GM15510 (cell line): ENCODE measurements around the gene NINL.

ENCODE experiments used
- POLR2A ChIP-seq: IDR thresholded peaks from 3 replicates; pipeline ENCODE4 v1.6.1; 2011; ENCODE audit warnings: borderline replicate concordance; ENCODE audit not compliant: insufficient read length; ENCODE audit errors: extremely low read depth

The NINL gene

DNA sequence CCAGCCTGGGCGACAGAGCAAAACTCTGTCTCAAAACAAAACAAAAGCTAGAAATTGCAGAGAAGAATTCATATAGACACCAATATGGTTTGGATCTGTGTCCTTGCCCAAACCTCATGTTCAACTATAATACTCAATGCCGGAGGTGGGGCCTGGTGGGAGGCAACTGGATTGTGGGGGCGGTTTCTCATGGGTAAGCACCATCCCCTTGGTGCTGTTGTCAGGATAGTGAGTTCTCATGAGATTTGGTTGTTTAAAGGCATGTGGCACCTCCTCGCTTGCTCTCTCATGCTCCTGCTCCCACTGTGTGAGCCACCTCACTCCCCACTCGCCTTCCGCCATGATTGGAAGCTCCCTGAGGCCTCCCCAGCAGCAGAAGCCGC, 15.2 kb downstream of the NINL start:
- TF ChIP-seq POLR2A = no peak

DNA sequence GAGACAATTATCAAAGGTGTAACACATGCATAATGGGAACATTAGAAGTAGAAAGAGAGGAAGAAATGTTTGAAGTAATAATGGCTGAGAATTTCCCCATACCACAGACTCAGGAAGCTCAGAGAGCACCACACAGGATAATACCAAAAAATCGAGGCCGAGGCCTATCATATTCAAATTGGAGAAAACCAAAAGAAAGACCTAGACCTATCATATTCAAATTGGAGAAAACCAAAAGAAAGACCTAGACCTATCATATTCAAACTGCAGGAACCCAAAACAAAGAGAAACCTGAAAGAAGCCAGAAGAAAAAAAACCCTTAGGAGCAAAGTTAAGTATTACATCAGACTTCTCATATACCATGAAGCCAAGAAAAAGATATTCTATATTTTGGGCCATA, 18.0 kb downstream of the NINL start:
- no peak for TF ChIP-seq POLR2A

DNA sequence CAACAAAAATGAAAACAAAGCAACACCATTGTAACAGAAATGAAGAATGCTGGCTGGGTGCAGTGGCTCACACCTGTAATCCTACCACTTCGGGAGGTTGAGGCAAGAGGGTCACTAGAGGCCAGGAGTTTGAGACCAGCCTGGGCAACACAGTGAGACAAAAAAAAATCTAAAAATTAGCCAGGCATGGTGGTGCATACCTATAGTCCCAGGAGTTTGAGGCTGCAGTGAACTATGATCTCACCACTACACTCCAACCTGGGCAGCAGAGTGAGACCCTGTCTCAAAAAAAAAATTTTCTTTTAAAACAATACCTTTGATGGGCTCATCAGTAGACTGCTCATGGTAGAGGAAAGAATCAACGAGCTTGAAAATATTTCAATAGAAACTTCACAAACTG, 18.5 kb downstream of the NINL start:
- TF ChIP-seq POLR2A = no peak

DNA sequence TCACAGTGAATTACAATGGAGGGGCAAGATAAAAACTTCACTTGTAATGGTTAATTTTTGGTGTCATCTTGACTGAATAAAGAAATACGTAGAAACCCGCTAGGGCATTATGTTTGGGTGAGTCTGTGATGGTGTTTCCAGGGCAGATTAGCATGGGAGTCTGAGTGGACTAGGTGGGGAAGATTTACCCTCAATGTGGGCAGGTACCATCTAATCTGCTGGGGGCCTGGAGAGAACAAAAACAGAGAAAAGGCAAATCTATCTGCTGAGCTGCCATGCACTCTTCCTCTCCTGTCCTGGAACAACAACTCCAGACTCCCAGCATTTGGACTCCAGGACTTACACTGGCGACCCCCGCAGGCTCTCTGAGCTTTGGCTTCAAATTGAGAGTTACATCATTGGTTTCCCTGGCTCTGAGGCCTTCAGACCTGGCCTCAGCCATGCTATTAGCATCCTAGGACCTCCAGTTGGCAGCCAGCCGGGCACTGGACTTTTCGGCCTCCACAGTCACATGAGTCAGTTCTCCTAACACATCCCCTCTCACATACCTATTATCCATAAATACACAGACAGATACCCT, 19.7 kb downstream of the NINL start:
- no peak for TF ChIP-seq POLR2A

DNA sequence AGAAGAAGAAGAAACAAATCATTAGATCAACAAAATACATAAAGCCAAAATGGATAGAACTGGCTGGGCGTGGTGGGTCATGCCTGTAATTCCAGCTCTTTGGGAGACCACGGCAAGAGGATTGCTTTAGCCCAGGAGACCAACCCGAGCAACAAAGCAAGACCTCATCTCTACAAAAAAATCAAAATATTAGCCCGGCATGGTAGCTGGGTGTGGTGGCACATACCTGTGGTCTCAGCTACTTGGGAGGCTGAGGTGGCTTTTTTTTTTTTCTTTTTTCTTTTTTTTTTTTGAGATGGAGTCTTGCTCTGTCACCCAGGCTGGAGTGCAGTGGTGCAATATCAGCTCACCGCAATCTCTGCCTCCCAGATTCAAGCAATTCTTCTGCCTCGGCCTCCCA, 21.5 kb downstream of the NINL start:
- no peak for TF ChIP-seq POLR2A

DNA sequence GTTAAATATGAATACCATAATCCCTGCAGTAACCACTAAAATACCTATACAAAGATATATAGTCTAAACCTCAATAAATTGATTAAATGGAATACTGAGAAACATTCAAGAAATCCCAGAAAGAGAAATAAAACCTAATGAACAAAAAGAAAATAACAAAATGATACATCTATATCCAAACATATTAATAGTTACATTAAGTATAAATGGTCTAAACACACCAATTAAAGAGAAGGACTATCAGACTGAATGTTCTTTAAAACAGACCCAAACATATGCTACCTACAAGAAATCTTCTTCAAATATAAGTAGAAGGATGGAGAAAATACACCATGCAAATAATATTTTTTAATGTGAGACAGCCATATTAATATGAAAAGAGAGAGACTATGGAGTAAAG, 22.0 kb downstream of the NINL start:
- no peak for TF ChIP-seq POLR2A

DNA sequence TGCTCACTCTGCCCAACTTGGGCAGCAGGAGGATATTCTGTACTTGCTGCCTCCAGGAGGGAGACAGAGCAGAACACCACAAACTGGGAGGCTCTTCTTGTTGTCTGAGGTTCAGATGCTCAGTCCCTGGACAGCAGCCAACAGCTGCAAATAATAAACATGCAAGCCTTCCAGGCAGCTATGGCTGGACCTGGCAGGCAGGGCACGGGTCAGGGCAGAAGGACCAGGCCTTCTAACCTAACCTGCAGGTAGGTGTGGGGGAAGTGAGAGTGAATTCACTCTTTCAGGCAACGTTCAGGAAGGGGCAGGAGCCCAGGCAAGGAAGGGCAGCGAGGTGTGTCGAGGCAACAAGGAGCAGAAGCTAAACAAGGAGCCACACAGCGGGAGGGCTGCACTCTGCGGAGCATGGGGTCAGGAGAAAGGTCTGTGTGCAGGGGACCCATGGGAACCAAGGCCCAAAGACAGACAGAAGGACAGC, 31.5 kb downstream of the NINL start:
- TF ChIP-seq POLR2A = no peak

DNA sequence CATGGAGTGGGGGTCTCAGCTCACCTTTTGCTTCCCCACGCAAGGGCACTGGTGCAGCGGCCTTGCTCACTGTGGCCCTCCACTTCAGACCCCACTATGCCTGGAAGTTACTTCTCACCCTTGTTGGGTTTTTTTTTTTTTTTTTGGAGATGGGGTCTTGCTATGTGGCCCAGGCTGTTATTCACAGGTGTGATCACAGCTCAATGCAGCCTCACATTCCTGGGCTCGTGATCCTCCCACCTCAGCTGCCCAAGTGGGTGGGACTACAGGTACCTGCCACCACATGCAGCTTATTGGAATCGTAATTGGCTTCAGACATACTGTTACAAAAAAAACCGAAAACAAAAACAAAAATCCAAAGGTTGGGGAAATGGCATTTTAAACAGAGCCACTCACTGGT, 32.4 kb downstream of the NINL start:
- no peak for TF ChIP-seq POLR2A

DNA sequence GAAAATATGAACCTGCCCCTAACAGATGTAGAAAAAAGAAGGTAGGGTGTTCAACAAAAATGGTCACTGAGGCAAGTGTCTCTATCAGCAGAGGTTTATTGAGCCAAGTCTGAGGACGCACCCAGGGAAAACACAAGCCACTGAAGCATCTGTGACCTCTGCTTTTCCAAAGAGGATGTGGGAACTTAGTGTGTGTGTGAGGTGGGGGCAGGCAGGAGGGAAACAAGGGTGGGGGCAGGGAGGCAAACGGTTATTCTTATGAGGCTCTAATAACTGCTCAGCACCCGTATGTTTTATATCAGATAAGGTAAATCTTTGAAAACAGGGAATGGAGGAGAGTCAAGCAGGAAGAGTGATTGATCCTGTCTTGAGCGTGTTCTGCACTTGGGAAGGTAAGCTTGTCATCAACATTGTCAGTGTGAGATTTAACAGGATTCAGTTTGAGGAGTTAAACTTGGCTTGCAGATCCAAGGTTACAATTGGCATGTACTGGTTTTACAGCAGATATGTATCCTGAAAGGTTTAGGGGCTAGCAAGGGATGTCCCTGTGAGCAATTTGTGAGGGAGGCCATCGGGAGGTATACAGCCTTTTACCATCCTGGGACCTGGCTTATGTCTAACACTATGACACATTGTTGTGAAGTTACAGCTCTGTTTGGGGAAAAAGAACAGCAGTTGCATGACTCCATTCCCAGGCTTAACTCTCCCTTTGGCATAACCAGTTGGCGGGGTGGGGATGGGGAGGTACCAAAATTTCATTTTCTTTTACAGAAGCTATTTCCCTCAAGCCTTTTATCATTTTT, 33.7 kb downstream of the NINL start:
- no peak for TF ChIP-seq POLR2A

DNA sequence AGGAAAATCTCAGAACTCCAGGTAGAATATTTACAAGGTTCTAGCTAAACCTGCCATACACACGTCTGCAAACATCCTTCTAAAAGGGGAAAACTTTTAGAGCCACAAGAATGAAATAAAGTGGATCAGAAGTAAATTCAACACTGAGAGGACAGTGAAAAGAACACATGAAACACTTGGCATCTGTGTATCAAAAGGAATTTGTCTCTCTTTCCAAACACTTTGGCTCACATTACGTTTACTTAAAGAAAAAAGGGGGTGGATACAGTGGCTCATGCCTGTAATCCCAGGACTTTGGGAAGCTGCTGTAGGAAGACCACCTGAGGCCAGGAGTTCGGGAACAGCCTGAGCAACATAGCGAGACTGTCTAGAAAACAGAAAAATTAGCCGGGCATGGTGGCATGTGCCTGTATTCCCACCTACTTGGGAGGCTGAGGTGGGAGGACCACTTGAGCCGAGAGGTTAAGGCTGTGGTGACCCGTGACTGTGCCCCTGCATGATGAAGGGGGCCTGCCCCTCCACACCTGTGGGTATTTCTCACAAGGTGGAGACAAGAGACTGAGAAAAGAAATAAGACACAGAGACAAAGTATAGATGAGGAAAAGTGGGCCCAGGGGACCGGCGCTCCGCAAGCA, 35.4 kb downstream of the NINL start:
- no peak for TF ChIP-seq POLR2A

DNA sequence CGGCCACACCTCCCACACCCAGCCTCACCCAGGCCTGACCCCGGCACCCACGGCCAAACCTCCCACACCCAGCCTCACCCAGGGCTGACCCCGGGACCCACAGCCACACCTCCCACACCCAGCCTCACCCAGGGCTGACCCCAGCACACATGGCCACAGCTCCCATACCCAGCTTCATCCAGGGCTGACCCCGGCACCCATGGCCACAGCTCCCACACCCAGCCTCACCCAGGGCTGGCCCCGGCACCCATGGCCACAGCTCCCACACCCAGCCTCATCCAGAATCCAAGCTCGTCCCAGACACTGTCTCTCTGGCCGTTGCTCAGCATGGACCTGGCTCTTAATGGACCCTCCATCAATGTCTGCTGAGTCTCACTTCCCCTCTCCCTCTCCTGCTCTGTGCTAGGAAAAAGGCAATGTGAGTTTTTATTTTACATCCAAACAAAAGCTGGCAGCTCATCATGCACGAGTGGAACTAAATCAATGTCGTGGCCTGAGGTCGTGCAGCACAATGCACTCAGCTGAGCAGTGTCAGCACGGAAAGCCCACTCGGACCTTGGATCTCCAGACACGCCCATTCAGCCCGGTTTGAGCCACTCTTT, 36.1 kb downstream of the NINL start:
- no peak for TF ChIP-seq POLR2A

DNA sequence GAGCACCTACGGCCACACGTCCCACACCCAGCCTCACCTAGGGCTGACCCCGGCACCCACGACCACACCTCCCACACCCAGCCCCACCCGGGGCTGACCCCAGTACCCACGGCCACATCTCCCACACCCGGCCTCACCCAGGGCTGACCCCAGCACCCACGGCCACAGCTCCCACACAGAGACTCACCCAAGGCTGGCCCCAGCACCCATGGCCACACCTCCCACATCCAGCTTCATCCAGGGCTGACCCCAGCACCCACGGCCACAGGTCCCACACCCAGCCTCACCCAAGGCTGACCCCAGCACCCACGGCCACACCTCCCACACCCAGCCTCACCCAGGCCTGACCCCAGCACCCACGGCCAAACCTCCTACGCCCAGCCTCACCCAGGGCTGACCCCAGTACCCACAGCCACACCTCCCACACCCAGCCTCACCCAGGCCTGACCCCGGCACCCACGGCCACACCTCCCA, 36.7 kb downstream of the NINL start:
- TF ChIP-seq POLR2A = no peak

DNA sequence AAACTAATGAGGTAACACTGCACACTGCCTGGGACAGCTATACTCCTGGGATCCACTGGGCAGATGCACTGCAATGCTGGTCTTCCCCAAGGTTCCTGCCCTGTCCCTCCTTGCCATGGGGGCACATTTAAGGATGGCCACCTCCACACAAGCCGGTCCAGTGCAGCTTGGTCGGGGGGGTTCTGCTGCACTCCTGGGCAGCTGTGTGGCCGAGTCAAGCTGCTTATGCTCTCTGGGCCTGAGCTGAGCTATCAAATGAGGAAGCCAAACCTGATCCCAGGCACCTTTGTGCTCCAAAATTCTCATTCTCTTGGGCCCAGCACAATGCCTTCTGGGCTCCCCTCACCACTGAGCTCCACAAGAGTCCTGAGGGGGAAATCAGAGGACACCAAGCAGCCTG, 37.3 kb downstream of the NINL start:
- TF ChIP-seq POLR2A = no peak

DNA sequence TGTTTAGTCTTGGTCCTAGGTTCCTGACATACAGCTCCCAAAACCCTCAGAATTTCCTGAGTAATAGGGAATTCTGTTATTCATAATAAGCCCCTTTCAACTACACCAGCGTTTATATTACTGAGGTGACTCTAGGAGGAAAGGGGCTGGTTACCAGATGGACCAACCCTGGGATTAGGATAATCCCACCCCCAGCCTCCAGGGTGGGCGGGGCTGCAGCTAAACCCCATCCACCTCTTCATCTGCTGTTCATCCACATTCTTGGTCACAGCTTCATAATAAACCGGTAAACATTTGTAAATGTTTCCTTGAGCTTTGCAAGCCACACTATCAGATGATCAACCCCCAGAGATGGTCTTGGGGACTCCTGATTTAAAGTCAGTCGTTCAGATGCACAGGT, 38.3 kb downstream of the NINL start:
- TF ChIP-seq POLR2A = no peak

DNA sequence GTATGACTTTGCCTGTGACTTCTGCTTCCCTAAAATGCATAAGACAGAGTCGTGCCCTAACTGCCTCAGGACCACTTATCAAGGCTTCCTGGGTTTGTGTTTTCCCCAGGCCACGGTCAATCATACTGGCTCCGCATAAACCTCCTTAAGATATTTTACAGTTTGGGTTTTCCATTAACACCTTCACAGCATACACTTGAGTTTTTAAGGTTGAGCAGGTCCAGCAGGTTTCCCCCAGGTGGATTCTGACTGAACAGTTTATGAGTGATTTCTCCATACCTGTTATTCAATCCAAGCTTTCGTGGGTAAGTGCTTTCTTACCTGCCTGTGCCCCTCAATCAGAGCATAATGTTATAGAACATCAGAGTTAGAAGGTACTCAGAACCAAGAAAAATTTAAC, 39.3 kb downstream of the NINL start:
- TF ChIP-seq POLR2A = no peak

DNA sequence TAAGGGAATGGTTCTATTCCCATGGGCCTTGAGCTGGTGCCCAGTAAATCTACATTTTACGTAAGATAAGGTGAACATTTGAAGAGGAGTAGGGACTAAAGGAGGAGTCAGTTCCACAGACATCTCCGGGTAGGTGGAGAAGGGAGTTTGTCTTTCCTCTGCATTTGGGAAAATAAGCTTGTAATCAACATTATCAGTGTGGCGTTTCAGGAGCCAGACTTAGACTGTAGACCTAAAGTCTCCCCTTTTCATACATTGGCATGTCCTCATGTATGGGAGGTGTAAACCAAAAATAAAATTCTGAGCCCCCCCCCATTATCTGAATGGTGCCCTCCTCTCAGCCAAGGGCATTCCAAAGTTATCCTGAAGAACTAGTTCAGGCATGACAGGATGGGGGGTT, 40.2 kb downstream of the NINL start:
- TF ChIP-seq POLR2A = no peak

DNA sequence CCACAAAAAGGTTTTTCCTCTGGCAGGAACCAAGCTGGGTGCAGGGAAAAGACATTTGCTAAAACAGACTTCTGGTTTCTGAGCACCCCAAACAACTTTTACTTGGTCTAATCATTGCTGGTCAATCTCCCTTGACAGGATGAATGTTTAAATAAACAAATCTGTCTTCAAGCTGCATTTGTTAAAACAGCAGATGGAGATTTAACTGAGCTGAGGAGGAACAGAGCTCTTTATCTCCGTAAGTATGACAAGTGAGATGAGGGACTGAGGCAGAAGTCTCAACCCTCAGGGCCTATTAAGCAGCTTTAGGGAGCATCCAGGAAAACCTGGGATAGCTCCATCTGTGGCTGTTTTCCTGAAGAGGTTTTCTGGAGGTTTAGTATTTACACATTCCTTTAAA, 40.6 kb downstream of the NINL start:
- no peak for TF ChIP-seq POLR2A

DNA sequence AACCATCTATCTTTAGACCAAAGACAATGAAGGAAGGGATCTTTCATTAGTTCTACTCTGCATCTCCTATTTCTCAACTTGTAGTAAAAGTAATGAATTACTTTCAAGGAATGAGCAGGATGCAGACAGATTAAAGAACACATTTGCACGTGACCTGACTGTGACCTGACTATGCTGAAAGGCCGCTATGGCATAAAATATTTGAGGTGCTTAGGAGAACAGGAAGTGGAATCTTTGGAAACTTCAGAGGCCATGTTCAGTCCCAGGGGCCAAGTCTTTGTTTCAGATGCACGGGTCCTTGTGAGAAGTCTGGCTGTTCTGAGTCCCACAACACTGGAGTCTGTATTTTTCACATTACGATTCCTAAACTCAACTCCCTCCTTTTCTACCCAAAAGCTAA, 41.0 kb downstream of the NINL start:
- no peak for TF ChIP-seq POLR2A
